GM19099 (cell line): Measurements from ENCODE around the gene TNFSF13B.

ENCODE experiments used
- POLR2A ChIP-seq: IDR thresholded peaks from 3 replicates; pipeline ENCODE4 v1.6.1; 2011; ENCODE audit warnings: low read depth; ENCODE audit not compliant: insufficient read length; ENCODE audit errors: extremely low read depth

Gene TNFSF13B

DNA sequence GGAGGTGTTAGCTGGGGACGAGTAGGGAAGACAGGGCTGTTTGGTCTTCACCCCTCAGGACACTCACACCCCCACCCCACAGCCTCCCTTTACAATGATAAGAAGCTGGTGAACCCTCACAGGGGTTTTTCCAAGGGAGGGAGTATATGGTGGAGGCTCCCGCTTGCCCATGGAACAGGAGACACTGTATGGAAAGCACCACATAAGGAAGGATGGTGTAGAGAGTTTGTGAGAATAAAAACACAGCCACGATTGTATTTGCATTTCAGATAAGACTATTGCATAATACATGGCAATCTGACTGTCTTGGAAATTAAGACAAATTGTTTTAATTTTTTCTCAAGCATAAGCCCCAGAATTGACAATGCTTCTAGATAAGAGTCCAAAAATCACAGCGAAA, 46.9 kb downstream of the TNFSF13B start:
- TF ChIP-seq POLR2A, result no peak

DNA sequence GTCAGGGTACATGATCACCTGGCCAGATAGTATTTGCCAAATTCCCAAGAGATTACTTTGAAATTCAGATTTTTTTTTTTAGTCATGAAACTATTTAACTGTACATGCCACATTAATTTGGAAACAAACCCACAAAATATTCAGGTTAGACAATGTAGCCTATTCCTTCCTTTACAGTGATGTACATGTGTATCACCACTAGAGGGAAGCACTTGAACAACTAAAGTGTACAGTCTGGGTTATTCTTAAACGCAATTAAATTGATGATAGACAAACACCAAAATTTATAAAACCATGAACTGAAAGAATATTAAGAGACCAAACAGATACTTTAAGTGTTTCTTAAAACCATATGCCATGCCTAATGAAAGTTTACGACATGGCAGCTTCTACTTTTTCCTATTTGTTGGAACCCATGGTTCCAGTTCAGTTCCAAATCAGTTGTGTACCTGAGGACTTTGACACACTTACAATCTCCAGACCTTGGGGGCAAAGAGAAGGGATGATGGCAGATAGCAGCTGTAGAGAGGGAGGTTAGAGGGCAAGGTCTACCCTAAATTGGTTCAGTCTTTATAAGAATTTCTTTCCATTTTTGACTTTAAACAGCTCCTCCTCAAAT, 52.8 kb downstream of the TNFSF13B start:
- no peak for TF ChIP-seq POLR2A

DNA sequence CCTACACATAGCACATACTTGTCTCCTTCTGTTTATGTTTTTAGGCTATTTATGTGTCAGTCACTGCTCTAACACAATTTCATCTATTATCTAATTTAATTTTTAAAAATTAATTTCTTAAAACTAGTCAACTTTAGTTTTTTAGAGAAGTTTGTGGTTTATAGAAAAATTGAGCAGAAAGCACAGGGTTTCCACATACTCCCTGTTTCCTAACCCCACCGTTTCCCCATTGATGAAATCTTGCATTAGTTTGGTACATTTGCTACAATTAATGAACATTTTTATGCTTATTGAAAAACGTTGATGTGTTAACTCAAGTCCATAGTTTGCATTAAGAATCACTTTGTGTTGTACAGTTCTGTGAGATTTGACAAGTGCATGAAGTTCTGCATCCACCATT, 53.5 kb downstream of the TNFSF13B start:
- TF ChIP-seq POLR2A, result no peak

GRCh38 chr13:108325863-108326262, 56.3 kb downstream of the TNFSF13B start:
- TF ChIP-seq POLR2A, result no peak

GRCh38 chr13:108326309-108326708, 56.8 kb downstream of the TNFSF13B start:
- TF ChIP-seq POLR2A, result no peak

- no peak for TF ChIP-seq POLR2A
Measured at GRCh38 chr13:108328848-108329247, 59.3 kb downstream of the TNFSF13B start.

DNA sequence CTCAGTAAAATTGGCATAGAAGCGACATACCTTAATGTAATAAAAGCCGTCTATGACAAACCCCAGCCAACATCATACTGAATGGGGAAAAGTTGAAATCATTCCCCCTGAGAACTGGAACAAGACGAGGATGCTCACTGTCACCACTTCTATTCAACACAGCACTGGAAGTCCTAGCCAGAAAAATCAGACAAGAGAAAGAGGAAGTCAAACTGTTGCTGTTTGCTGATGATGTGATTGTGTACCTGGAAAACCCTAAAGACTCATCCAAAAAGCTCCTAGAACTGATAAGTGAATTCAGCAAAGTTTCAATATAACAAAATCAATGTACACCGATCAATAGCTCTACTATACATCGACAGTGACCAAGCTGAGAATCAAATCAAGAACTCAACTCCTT, 63.3 kb downstream of the TNFSF13B start:
- TF ChIP-seq POLR2A, result no peak

GRCh38 chr13:108342369-108343289, 73.1 kb downstream of the TNFSF13B start:
- TF ChIP-seq POLR2A, result no peak

GRCh38 chr13:108345016-108345415, 75.5 kb downstream of the TNFSF13B start:
- TF ChIP-seq POLR2A, result no peak

DNA sequence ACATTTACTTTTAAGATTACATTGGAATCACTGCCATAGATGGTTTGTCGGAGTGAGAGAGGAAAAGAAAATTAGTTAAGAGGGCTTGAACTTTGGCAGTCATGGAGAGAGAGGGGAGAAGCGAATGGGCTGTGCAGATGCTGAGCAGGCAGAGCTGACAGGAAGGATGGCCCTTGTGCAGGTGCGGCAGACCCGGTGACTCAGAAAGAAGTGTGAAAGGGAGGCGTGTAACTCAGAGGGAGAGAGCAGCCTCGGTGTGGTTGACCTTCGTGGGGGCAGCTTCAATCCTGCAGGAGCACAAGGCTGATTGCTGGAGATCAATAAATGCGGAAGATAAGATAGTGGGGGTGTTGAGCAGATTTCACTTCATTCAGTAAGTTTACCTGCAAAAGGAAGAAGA, 76.9 kb downstream of the TNFSF13B start:
- no peak for TF ChIP-seq POLR2A

- no peak for TF ChIP-seq POLR2A
Measured at GRCh38 chr13:108349269-108349668, 79.8 kb downstream of the TNFSF13B start.

DNA sequence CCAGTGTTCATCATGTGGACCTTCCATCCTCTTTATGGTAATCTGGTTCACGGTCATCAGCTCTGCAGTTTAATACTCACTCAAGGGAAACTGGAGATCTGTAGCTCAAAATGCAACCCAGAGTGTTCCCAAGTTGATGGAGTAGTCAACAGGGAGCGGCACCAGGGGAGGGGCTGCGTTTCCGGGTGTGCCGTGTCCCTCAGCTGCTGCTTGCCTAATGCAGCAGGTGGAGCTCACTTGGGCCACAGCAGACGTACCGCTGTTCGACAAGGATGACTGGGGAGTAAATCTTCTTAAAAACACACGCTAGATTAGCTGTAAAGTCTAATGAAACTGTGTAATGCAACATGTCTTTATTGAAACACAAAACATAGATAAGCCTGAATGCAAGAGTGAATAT, 81.1 kb downstream of the TNFSF13B start:
- TF ChIP-seq POLR2A, result no peak

- TF ChIP-seq POLR2A, result no peak
Measured at GRCh38 chr13:108352599-108352998, 83.1 kb downstream of the TNFSF13B start.

GRCh38 chr13:108357228-108357627, 87.7 kb downstream of the TNFSF13B start:
- no peak for TF ChIP-seq POLR2A
